Activated CD4-positive, alpha-beta T cell treated with anti-CD3 and anti-CD28 coated beads, Interleukin-2, amount 50 U/mL, for 16 hours (primary cell): ENCODE data around the gene IFRD2.
"Not testable (repeated sequence)": the region's sequence is repeated elsewhere in the genome, so short reads cannot be mapped to it uniquely, and the experiment has no call there.

Experiments
- DNase-seq: peaks from one replicate; pipeline ENCODE4 v3.0.0-alpha.2; 2020

IFRD2 gene

DNA sequence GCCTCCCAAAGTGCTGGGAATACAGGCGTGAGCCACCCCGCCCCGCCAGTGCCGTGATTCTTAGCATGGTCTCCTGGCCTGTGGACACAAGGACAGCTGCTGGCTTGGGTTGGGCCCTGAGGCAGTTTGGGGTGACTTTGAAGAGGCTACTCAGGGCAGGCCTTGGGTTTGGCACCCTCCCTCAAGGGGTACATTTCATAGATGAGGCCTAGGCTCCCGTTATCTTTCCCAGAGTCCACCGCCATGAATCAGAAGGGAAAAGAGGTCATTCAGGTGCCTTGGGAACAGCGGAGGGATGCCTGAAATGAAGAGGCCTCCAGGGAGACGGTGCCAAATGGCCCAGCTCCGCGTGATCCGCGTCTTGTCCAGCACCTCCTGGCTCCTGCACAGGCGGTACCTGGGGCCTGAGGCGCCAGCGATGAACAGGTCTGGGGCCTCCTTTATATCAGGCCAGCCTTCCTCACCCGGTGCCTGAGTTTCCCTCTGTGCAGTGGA, 46.9 kb downstream of the IFRD2 start:
- no peak for DNase-seq

DNA sequence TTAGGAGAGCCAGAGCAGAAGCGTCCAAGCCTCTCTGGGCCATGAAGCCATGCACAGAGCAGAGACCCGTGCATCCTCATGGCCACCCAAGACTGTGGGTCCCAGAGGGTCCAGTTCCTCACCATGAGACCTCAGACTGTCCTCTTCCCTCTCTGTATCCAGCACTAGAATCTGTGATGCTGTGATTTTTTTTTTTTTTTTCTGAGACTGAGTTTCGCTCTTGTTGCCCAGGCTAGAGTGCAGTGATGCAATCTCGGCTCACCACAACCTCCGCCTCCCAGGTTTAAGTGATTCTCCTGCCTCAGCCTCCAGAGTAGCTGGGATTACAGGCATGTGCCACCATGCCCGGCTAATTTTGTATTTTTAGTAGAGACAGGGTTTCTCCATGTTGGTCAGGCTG, 47.4 kb downstream of the IFRD2 start:
- not testable (repeated sequence) for DNase-seq

DNA sequence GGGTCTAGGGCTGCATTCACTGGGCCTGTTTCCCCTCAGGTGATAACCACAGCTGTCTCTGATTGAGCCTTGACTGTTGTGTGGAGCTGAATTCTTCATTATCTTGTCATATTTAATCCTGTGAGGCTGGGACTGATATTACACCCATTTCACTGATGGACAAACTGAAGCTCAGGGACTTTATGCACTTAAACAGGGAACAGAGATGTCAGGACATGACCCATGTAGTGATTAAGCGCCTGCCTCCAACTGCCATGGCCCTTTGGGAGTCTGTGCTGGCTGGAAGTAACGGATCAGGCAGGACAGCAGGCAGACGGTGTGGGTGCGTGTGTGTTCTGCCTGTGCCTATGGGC, 48.7 kb downstream of the IFRD2 start:
- no peak for DNase-seq

DNA sequence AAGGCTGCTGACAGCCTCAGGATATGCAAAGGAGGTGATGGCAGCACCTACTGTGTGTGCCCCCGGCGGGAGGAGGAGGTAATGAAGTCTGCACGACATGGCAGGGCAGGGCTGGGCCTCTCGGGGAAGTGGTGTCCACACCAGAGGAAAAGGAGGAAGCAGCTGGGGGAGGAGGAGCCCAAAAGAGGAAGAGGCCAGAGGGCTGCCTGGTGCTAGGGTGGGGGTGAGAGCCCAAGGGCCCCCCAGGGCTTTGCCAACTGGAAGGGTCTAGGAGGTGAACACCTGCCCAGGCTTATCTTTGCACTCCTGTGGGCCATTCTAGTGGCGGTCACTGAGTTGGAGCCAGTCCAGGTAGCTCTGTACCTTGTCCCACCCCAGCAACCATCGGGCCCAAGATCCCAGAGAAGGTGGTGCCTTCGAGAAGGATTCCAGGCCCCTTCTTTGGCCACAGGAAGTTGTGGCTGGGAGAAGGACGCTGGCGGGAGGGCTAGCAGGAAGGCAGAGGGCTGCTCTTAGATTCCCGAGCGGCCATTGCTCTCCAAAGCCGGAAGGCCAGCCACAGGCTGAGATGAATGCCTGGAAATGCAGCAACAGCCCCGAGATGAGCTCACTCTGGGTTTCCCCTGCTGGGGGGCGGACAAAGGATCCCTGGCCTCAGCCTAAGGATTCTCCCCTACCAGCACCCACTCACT, 49.2 kb downstream of the IFRD2 start:
- peak; percentile 53 for DNase-seq

DNA sequence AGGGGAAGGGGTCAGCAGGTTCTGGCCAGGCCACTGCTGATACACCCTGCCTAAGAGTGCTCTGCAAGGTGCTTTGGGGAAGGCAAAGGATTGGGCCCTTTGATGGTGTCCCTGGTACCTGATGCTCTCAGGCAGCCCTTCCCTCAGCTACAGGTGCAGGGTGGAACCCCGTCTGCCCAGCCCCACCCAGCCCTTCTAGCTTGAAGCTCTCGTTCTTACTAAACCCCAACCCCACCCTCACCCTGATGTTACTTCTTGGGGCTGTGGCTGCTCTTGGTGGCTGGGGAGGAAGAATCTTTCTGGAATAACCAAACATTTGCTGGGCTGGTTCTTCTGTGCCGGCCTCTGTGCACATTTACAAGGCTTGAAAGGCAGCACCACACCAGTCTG, 49.9 kb downstream of the IFRD2 start:
- peak; percentile 53 for DNase-seq

DNA sequence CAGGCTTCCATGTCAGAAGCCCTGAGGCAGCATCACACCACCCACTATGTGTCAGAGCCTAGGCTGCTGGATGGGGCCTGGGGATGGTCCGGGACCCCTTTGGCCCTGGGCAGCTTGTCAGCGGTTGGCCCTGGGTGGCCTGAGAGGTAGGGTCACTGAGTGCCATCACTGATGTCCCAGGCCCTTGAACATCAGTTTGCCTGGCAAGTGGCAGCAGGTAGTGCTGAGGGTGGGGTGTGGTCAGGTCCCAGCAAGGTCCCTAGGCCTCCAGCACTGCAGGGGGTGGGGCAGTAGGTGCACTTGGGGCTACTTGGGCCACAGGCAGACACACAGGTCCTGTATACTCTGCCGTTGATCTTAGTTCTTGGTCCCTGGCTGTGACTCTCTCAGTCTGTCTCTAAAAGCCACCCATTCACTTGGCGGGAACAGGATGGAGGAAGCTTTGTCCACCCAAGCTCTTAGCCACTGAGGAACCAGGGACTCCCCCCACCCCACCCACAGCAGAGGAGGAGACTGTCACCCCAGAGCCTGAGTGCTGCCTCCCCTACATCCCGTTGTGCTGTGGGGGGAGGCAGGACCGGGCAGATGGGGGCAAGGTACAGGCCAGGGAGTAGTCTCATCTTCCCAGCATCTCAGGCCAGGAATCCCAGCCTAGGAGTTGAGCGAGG, 50.4 kb downstream of the IFRD2 start:
- no peak for DNase-seq

DNA sequence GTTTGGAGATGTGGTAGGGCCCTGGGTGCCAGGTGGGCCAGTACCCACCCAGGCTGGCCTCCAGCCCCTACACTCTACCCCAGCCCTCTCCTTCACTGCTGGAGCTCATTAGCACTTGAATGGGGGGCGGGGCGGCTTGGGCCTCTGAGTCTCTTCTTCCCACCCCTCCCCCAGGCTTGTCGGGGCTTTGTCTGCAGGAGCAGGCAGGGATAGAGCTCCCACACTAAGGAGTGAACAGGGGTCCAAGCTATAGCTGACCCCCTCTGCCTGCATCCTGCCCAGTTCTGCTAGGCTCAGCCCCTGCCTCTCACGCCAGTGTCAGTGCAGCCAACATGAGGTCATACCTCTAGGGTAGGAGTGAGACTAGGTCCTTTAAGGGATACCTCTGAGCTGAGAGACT, 51.1 kb downstream of the IFRD2 start:
- DNase-seq, result no peak

DNA sequence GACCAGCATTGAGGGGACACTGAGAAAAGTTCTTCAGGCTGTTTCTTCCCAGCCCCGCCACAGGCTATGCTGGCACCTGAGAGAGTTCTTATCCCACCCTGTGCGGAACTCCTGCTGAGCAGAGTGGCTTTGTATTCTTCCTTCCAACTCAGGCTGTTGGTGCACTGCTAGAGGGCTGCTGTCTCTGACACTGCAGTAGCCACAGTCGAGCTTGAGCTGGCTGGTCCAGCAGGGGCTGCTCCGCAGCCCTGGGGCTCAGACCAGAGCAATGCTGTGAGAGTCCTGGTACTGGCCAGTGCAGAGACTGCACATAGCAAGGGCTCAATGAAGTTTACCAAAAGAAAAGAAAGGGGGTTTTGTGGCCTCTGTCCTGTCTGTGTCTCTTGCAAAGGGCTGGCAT, 52.6 kb downstream of the IFRD2 start:
- no peak for DNase-seq

DNA sequence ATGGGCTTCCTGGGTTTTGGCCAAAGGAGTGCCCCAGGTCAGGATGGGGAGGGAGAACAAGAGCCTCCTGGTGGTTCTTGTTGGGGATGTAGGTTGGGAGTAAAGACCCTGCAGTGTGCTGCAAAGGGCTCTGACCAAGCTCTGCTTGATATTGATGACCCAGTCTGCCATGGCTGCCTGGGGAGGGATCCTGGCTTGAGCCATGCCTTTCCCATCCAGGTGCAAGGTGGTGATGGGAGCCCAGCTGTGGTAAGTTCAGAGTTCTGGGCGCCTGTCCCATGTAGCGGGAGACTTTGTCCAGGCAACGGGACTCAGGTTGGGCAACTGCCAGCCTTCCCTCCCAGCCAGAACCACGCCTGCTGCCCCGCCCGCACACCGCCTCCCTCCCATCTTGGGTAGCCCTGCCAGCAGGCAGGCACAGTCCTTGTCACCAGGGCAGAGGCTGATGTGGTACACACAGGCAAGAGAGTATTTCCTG, 53.6 kb downstream of the IFRD2 start:
- DNase-seq, result peak; percentile 42

DNA sequence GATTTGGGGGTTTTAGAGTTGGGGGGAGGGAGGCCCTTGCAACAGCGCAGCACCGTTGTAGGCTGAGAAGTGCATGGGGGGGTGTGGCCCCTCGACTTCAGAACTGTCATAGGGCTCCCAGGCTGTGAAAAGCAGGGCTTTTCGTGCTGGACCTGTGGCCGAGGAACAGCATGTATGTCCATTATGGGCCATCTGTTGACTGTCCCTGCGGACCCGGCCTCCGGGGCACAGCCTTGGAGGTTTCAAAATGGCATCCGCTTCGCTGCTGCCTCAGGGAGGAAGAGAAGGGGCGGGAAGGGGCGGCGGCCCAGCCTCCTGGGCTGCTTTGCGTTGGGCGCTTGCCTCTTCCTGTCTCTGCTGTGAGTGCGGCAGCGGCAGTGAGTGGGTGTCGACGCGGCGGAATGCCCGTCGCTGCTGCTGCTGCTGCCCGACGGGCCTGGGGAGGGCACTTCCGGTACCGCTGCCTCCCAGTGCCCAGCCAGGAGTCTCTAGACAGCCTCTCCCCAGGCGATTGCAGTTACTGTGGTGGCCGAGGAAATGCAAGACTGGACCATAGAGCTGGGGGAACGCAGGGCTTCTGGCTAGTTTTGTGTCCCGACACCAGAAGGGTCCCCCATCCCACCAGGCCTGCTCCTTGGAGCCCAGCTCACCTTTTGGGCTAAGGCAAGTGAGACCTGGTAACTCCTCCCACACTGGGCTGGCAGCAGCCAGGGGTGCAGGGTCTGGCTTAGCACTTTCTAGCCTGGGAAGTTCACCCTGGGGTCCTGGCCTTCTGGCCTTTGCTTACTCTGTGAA, 54.3 kb downstream of the IFRD2 start:
- DNase-seq, result peak; percentile 93
